HEK293 (cell line): ENCODE results near the gene SERPINA12.

ENCODE experiments used
- CTCF ChIA-PET: fragments of 350-600 bp; formaldehyde crosslinking; extraction: SDS; loops from one replicate; lab custom pipeline; 2021; ENCODE audit warnings: antibody characterized with exemption; lab: Yijun Ruan, JAX
- POLR2A ChIA-PET: fragments of 300-600 bp; formaldehyde crosslinking; extraction: SDS; loops from one replicate; lab custom pipeline; 2020; ENCODE audit warnings: antibody characterized with exemption, inconsistent platforms; lab: Yijun Ruan, JAX
- H3K27ac ChIP-seq: fragments of 200-500 bp; sonication (Bioruptor generic); 2 replicates; pipeline ENCODE4 v1.5.1; 2014; ENCODE audit warnings: low read depth, low read length, control low read depth, inconsistent platforms; ENCODE audit errors: extremely low read depth
- H3K36me3 ChIP-seq, 2 experiments: fragments of 200-500 bp in 1 of 2; sonication (Bioruptor generic) in 1 of 2; 1 replicate in 1 of 2; 2 replicates in 1 of 2; pipeline ENCODE4 v1.5.1; 2014 to 2017; ENCODE audit warnings: inconsistent platforms in 2 of 2, low read length in 2 of 2; ENCODE audit not compliant: control insufficient read depth in 2 of 2, insufficient read depth in 1 of 2
- H3K4me1 ChIP-seq: fragments of 200-500 bp; sonication (Bioruptor generic); 2 replicates; pipeline ENCODE4 v1.5.1; 2014; ENCODE audit warnings: mild to moderate bottlenecking, low read length, inconsistent platforms; ENCODE audit not compliant: control insufficient read depth, insufficient read depth
- H3K4me3 ChIP-seq: 2 replicates; pipeline ENCODE4 v1.5.1; 2011; ENCODE audit warnings: low read depth, mild to moderate bottlenecking, control low read depth, low read length, moderate library complexity
- H3K9me3 ChIP-seq: fragments of 200-500 bp; sonication (Bioruptor generic); 2 replicates; pipeline ENCODE4 v1.5.1; 2014; ENCODE audit warnings: low read depth, low read length, inconsistent platforms; ENCODE audit not compliant: control insufficient read depth, insufficient read depth
- MYNN ChIP-seq: fragments of 450-650 bp; formaldehyde crosslinking; IDR thresholded peaks from 2 replicates; pipeline ENCODE4 v1.5.1; 2016; ENCODE audit warnings: missing biosample characterization, missing genetic modification characterization, borderline replicate concordance
- OSR2 ChIP-seq: fragments of 450-650 bp; formaldehyde crosslinking; IDR thresholded peaks from 2 replicates; pipeline ENCODE4 v1.5.1; 2016; ENCODE audit warnings: missing biosample characterization, missing genetic modification characterization
- YY2 ChIP-seq: fragments of 450-650 bp; formaldehyde crosslinking; IDR thresholded peaks from 2 replicates; pipeline ENCODE4 v1.5.1; 2016; ENCODE audit warnings: missing biosample characterization, missing genetic modification characterization
- ZBTB26 ChIP-seq: fragments of 450-650 bp; formaldehyde crosslinking; optimal IDR thresholded peaks from 2 replicates; pipeline ENCODE3; 2016; ENCODE audit warnings: missing biosample characterization, mild to moderate bottlenecking, missing genetic modification characterization
- ZNF140 ChIP-seq: fragments of 450-650 bp; formaldehyde crosslinking; IDR thresholded peaks from 2 replicates; pipeline ENCODE4 v1.5.1; 2016; ENCODE audit warnings: missing biosample characterization, missing genetic modification characterization
- ZNF146 ChIP-seq: fragments of 450-650 bp; formaldehyde crosslinking; IDR thresholded peaks from 2 replicates; pipeline ENCODE4 v1.5.1; 2016; ENCODE audit warnings: missing biosample characterization, missing genetic modification characterization
- ZNF335 ChIP-seq: fragments of 450-650 bp; formaldehyde crosslinking; conservative IDR thresholded peaks from 2 replicates; pipeline ENCODE4 v1.5.1; 2016; ENCODE audit warnings: missing biosample characterization, missing genetic modification characterization
- ZNF394 ChIP-seq: fragments of 450-650 bp; formaldehyde crosslinking; IDR thresholded peaks from 2 replicates; pipeline ENCODE4 v1.5.1; 2016; ENCODE audit warnings: missing biosample characterization, missing genetic modification characterization, mild to moderate bottlenecking, moderate library complexity, borderline replicate concordance
- ZNF518A ChIP-seq: fragments of 450-650 bp; formaldehyde crosslinking; conservative IDR thresholded peaks from 2 replicates; pipeline ENCODE4 v1.5.1; 2016; ENCODE audit warnings: low read depth, missing biosample characterization, missing genetic modification characterization
- ZSCAN5A ChIP-seq: fragments of 450-650 bp; formaldehyde crosslinking; IDR thresholded peaks from 2 replicates; pipeline ENCODE4 v1.5.1; 2016; ENCODE audit warnings: missing biosample characterization, missing genetic modification characterization

Gene SERPINA12

DNA sequence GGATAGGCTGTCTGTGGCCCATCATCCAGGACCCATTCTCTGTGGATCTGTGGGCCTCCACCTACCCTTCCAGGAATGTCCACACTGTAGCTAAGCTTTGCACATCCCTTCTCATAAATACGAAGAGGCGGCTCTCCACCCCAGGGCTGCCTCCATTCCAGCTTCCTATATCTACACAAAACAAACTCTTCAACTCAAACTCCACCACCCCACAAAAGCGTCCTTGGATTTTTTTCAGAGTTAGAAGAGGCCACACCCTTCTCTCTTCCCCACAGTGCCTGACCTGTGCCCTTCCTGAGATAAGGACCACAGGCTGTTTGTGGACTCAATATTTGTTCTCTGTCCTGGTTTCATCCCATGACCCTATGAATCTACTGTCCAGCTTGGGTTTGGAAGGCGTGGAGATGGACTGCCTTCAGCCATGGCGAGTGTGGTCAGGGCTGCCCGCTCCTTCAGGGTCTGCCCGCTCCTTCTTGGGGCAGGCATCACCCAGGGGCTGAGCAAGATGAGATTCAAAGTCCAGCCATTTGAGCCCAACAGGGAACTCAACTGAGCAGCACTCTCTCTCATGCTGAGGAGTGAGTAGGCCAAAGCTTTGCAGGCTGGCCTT lies 13.0 kb upstream of the SERPINA12 start (continued):
- TF ChIP-seq ZNF518A (tag by site-specific recombination) (no peak), ZNF394 (no peak), ZSCAN5A (tag by site-specific recombination) (no peak)

GRCh38 chr14:94521375-94522114 lies 12.3 kb upstream of the SERPINA12 start:
- TF ChIP-seq ZNF140 (tag by site-specific recombination) (no peak), YY2 (tag by site-specific recombination) (no peak), ZNF146 (tag by site-specific recombination) (no peak), OSR2 (no peak), ZBTB26 (no peak)
- H3K36me3 ChIP-seq = no peaks in the 10 kb centered on the region; a peak in 1 of 3 replicates
- POLR2A ChIA-PET = no interaction called here
- H3K27ac ChIP-seq = no peak overlapping the region
- no peak overlapping the region for H3K4me3 ChIP-seq
- no peaks in the 10 kb centered on the region for H3K4me1 ChIP-seq
- CTCF ChIA-PET = interaction anchor here (0.9 to 1.0 kb wide), 2 partner anchors 35 to 98 kb away, joined by 3 to 4 read pairs; no protein-coding TSS in a partner anchor
- no peaks in the 10 kb centered on the region for H3K9me3 ChIP-seq

DNA sequence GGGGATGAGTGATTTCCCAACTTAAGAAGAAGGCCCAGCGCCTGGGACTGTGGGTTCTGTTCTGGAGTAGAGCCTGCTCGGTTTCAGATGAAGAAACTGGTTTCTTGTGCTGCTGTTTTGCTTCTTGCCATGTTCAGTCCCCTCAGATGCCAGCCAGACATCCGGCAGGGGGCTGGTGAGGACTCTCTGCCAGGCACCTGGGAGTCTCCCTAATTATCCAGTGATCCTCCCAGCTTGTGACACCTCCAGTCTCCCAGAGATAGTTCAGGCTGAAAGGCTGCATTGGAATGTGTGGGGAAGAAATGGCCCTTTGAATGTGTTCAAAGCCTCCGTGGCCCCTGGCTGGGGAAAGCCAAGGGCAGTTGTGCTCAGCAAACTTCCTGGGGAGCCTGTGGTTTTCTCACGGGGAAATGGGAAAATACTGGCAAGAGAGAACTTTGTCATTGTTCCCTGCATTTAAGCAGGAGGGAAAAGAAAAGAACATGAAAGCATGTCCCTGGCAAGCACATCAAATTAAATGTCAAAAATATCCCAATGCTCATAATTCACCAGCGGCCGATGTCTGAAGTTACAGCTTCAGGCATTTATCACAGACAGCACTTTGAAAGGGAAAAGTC lies 8.5 kb upstream of the SERPINA12 start:
- H3K4me3 ChIP-seq = no peak overlapping the region
- POLR2A ChIA-PET = no interaction called here
- no peaks in the 10 kb centered on the region for H3K9me3 ChIP-seq
- no peak overlapping the region for H3K27ac ChIP-seq
- CTCF ChIA-PET = interaction anchor here (0.7 kb wide), 1 partner anchor 15 kb away, joined by 3 read pairs; no protein-coding TSS in a partner anchor
- H3K36me3 ChIP-seq = no peaks in the 10 kb centered on the region; a peak in 1 of 3 replicates
- TF ChIP-seq MYNN (no peak), ZNF335 (tag by site-specific recombination) (peak; percentile 65)
- H3K4me1 ChIP-seq = no peaks in the 10 kb centered on the region
